H9 (cell line): ENCODE measurements around the gene TGM3. TPM values are rescaled to one million over a fixed set of nuclear protein-coding genes. Genes with fewer than 3 reads are reported as not detected.
A peak's percentile ranks its signal among the peaks of the same experiment; 100 is the strongest.

Experiments used
- DNase-seq: peaks from one replicate; pipeline ENCODE4 v3.0.0-alpha.2; 2017
- H2AFZ ChIP-seq: one replicate; pipeline ENCODE4 v1.6.1; 2013; ENCODE audit warnings: mild to moderate bottlenecking, low read length, control low read depth, moderate library complexity
- H2AK5ac ChIP-seq: 2 replicates; pipeline ENCODE4 v1.6.1; 2013; ENCODE audit warnings: low read length, control low read depth, mixed read lengths; ENCODE audit not compliant: insufficient read length
- H2BK120ac ChIP-seq: one replicate; pipeline ENCODE4 v1.6.1; 2013; ENCODE audit warnings: low read depth, mild to moderate bottlenecking, low read length, control low read depth, inconsistent platforms; ENCODE audit not compliant: poor library complexity, severe bottlenecking
- H2BK12ac ChIP-seq: 2 replicates; pipeline ENCODE4 v1.6.1; 2013; ENCODE audit warnings: low read length, control low read depth, mixed read lengths, low read depth; ENCODE audit not compliant: insufficient read length
- H2BK15ac ChIP-seq: 2 replicates; pipeline ENCODE4 v1.6.1; 2013; ENCODE audit warnings: low read depth, low read length, control low read depth
- H2BK20ac ChIP-seq: one replicate; pipeline ENCODE4 v1.6.1; 2013; ENCODE audit warnings: low read depth, mild to moderate bottlenecking, low read length, control low read depth, inconsistent platforms; ENCODE audit not compliant: poor library complexity, severe bottlenecking
- H2BK5ac ChIP-seq: 2 replicates; pipeline ENCODE4 v1.6.1; 2013; ENCODE audit warnings: low read length, control low read depth, mixed read lengths; ENCODE audit not compliant: insufficient read length
- H3K14ac ChIP-seq: 2 replicates; pipeline ENCODE4 v1.6.1; 2013; ENCODE audit warnings: low read length, control low read depth; ENCODE audit not compliant: insufficient read depth
- H3K18ac ChIP-seq: 2 replicates; pipeline ENCODE4 v1.6.1; 2013; ENCODE audit warnings: low read depth, mild to moderate bottlenecking, mixed read lengths, low read length, control low read depth; ENCODE audit not compliant: insufficient read length
- H3K23ac ChIP-seq: 2 replicates; pipeline ENCODE4 v1.6.1; 2013; ENCODE audit warnings: low read length, control low read depth, mixed read lengths, low read depth; ENCODE audit not compliant: insufficient read length
- H3K23me2 ChIP-seq: 2 replicates; pipeline ENCODE4 v1.6.1; 2013; ENCODE audit warnings: low read depth, mild to moderate bottlenecking, mixed read lengths, low read length, control low read depth; ENCODE audit not compliant: insufficient read length, poor library complexity, severe bottlenecking
- H3K27ac ChIP-seq: 2 replicates; pipeline ENCODE4 v1.5.1; 2013; ENCODE audit warnings: low read length, control low read depth, mixed read lengths, low read depth; ENCODE audit not compliant: insufficient read length
- H3K27me3 ChIP-seq: 2 replicates; pipeline ENCODE4 v1.6.1; 2013; ENCODE audit warnings: low read length, control low read depth, inconsistent platforms; ENCODE audit not compliant: insufficient read depth
- H3K4ac ChIP-seq: 2 replicates; pipeline ENCODE4 v1.6.1; 2013; ENCODE audit warnings: low read depth, mild to moderate bottlenecking, control low read depth, inconsistent platforms, low read length, moderate library complexity
- H3K4me1 ChIP-seq: 2 replicates; pipeline ENCODE4 v1.6.1; 2013; ENCODE audit warnings: low read length, control low read depth, inconsistent platforms; ENCODE audit not compliant: insufficient read depth
- H3K4me2 ChIP-seq: 2 replicates; pipeline ENCODE4 v1.6.1; 2013; ENCODE audit warnings: low read length, control low read depth, mixed read lengths; ENCODE audit not compliant: insufficient read length, insufficient read depth
- H3K56ac ChIP-seq: 2 replicates; pipeline ENCODE4 v1.6.1; 2013; ENCODE audit warnings: low read depth, mild to moderate bottlenecking, mixed read lengths, low read length, control low read depth; ENCODE audit not compliant: insufficient read length
- H3K79me1 ChIP-seq: 2 replicates; pipeline ENCODE4 v1.6.1; 2013; ENCODE audit warnings: low read depth, mild to moderate bottlenecking, moderate library complexity, low read length, control low read depth, inconsistent platforms; ENCODE audit not compliant: insufficient read depth, poor library complexity, severe bottlenecking
- H3K79me2 ChIP-seq: 2 replicates; pipeline ENCODE4 v1.6.1; 2013; ENCODE audit warnings: low read length, control low read depth, inconsistent platforms; ENCODE audit not compliant: insufficient read depth
- H3K9ac ChIP-seq: 2 replicates; pipeline ENCODE4 v1.6.1; 2013; ENCODE audit warnings: low read length, control low read depth, mixed read lengths; ENCODE audit not compliant: insufficient read length; ENCODE audit errors: extremely low read depth
- H3K9me3 ChIP-seq: one replicate; pipeline ENCODE4 v1.6.1; 2013; ENCODE audit warnings: low read depth, low read length, inconsistent platforms; ENCODE audit not compliant: control insufficient read depth
- H3T11ph ChIP-seq: one replicate; pipeline ENCODE4 v1.6.1; 2013; ENCODE audit warnings: mild to moderate bottlenecking, low read length, control low read depth, inconsistent platforms
- H4K20me1 ChIP-seq: one replicate; pipeline ENCODE4 v1.6.1; 2013; ENCODE audit not compliant: control insufficient read depth, insufficient read length, insufficient read depth
- H4K5ac ChIP-seq: 2 replicates; pipeline ENCODE4 v1.6.1; 2013; ENCODE audit warnings: low read depth, mild to moderate bottlenecking, mixed read lengths, low read length, control low read depth; ENCODE audit not compliant: insufficient read length
- H4K8ac ChIP-seq: replicated peaks from 2 replicates; pipeline ENCODE4 v1.6.1; 2013; ENCODE audit warnings: low read length, control low read depth, mixed read lengths, low read depth; ENCODE audit not compliant: insufficient read length
- H4K91ac ChIP-seq: 2 replicates; pipeline ENCODE4 v1.6.1; 2013; ENCODE audit warnings: low read depth, mild to moderate bottlenecking, moderate library complexity, mixed read lengths, low read length, control low read depth; ENCODE audit not compliant: insufficient read length
- H3K27ac Mint-ChIP-seq, 3 experiments: 2 replicates in 2 of 3; 3 replicates in 1 of 3; pipeline ENCODE4 v1.8.0; 2020 to 2021; ENCODE audit warnings: mixed read lengths in 3 of 3, mild to moderate bottlenecking in 1 of 3, moderate library complexity in 1 of 3
- H3K27me3 Mint-ChIP-seq: 2 replicates; pipeline ENCODE4 v1.8.0; 2021; ENCODE audit warnings: low read depth, mild to moderate bottlenecking, moderate library complexity, mixed read lengths
- H3K36me3 Mint-ChIP-seq, 3 experiments: 2 replicates in 2 of 3; 3 replicates in 1 of 3; pipeline ENCODE4 v1.8.0; 2020 to 2021; ENCODE audit warnings: low read depth in 3 of 3, mixed read lengths in 3 of 3; ENCODE audit not compliant: insufficient read depth in 1 of 3
- H3K4me1 Mint-ChIP-seq, 2 experiments: 2 replicates each; pipeline ENCODE4 v1.8.0; 2020; ENCODE audit warnings: mixed read lengths in 2 of 2
- H3K4me3 Mint-ChIP-seq, 2 experiments: 2 replicates in 1 of 2; 3 replicates in 1 of 2; pipeline ENCODE4 v1.8.0; 2020 to 2021; ENCODE audit warnings: mild to moderate bottlenecking in 2 of 2, mixed read lengths in 2 of 2, moderate library complexity in 1 of 2
- H3K9me3 Mint-ChIP-seq, 2 experiments: 2 replicates in 1 of 2; 3 replicates in 1 of 2; pipeline ENCODE4 v1.8.0; 2020; ENCODE audit warnings: mild to moderate bottlenecking in 2 of 2, mixed read lengths in 2 of 2, moderate library complexity in 1 of 2
- CTCF ChIP-seq: fragments of 200-600 bp; sonication (generic); conservative IDR thresholded peaks from 3 replicates; pipeline ENCODE4 v1.8.0; 2021; ENCODE audit warnings: antibody characterized with exemption, mild to moderate bottlenecking
- WGBS: extraction: QIAGEN DNeasy Blood & Tissue Kit; methylation state at CpG from one replicate; pipeline ENCODE4 v1.1.7; 2013; ENCODE audit warnings: missing lambda C conversion rate, low lambda C conversion rate, mixed read lengths; ENCODE audit not compliant: insufficient read length; ENCODE audit errors: extremely low coverage; 5-methylcytosine and 5-hydroxymethylcytosine counted together
- total RNA-seq: library from RNA; stranded (reverse); gene quantifications from 2 replicates; pipeline ENCODE4 v1.2.1, GENCODE V29; 2021

The TGM3 gene
- total RNA-seq, 1 experiment from 2014 or later: not detected

DNA sequence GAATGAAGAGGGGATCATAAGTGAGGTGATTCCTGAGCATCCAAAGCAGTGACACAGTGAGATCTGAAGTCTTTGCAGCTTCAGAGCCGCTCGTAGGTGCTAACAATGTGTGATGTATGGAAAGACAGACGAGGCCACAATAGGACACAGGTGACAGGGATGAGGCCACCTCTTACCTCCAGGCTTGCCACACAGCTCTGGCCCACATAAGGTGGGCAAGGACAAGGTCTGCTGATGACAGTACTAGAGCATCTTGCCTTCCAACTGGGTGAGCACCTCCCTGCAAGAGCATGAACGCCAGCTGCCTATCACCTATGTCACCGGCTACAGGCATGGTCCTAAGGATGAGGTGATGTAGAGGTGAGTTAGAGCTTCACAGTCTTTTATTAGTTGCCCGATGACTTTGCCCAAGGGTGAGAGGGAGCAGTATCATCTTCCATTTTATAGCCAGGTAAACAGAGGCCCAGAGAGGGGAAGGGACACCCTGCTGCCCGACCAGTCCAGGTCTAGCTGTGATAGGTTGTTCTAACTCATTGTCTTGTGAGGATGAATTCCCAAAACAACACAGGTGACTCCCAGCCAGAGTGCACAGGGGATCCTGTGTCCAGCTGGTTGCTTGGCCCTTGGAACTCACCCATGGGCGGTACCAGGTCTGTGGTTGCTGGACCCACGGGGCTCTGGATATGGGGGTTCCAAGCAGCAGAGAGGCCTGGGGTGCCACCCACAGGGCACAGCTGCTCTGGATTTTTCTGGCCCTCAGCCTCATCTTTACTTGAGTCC is 78.7 kb downstream of the TGM3 start:
- no CpG with 5 or more reads among the region's 9 CpGs for WGBS
- no peak for DNase-seq
- no peak overlapping the region for H4K91ac ChIP-seq

More for the DNA sequence above, 78.7 kb downstream of the TGM3 start:
- peak overlapping the region in 1 of 3 experiments; percentile 50; a peak in 1 of 7 replicates for H3K27ac Mint-ChIP-seq
- H2BK20ac ChIP-seq: no peak overlapping the region
- H3K4me3 Mint-ChIP-seq: no peak overlapping the region
- no peak overlapping the region for H3K4me2 ChIP-seq
- no peak overlapping the region for H2BK12ac ChIP-seq
- no peaks in the 10 kb centered on the region for H4K20me1 ChIP-seq
- 0 out of 2 replicates have a peak, but pooled peaks cover under 1% of the 10 kb centered on the region for H3K4me1 ChIP-seq
- H3K79me2 ChIP-seq: no peaks in the 10 kb centered on the region
- H3T11ph ChIP-seq: no peak overlapping the region
- H3K23ac ChIP-seq: no peak overlapping the region
- no peak overlapping the region for H4K8ac ChIP-seq
- no peak overlapping the region for H4K5ac ChIP-seq
- H2BK5ac ChIP-seq: no peak overlapping the region
- no peaks in the 10 kb centered on the region for H3K23me2 ChIP-seq
- no peak overlapping the region for H3K4ac ChIP-seq
- H3K18ac ChIP-seq: no peak overlapping the region
- peaks cover 6% of the 10 kb centered on the region for H3K27me3 Mint-ChIP-seq
- H3K9me3 Mint-ChIP-seq: no peaks in the 10 kb centered on the region
- H3K14ac ChIP-seq: no peak overlapping the region
- no peak overlapping the region for H2BK120ac ChIP-seq
- no peaks in the 10 kb centered on the region for H3K27me3 ChIP-seq
- no peak overlapping the region for H3K56ac ChIP-seq
- H3K9ac ChIP-seq: no peak overlapping the region
- no peaks in the 10 kb centered on the region for H3K9me3 ChIP-seq
- H3K4me1 Mint-ChIP-seq: peaks cover 4 to 5% of the 10 kb centered on the region in 2 experiments
- H3K79me1 ChIP-seq: no peaks in the 10 kb centered on the region
- H2AK5ac ChIP-seq: no peak overlapping the region
- H2BK15ac ChIP-seq: no peak overlapping the region
- H3K27ac ChIP-seq: no peak overlapping the region
- H3K36me3 Mint-ChIP-seq: no peaks in the 10 kb centered on the region
- no peak for TF ChIP-seq CTCF
- no peak overlapping the region for H2AFZ ChIP-seq
